SK-N-SH treated with all-trans-retinoic acid at 6 μM for 48 hours (cell line): ENCODE data around the gene TAX1BP1.

Source experiments
- ATAC-seq: fragments of 200-7000 bp; cut with Tn5 transposase; 3 replicates; pipeline ENCODE4 v1.9.1; 2020; ENCODE audit warnings: mild to moderate bottlenecking, moderate library complexity
- ARNTL ChIP-seq: fragments of 450-650 bp; formaldehyde crosslinking; IDR thresholded peaks from 2 replicates; pipeline ENCODE4 v1.5.0; 2020; ENCODE audit warnings: low read depth, mild to moderate bottlenecking, moderate library complexity, borderline replicate concordance
- BACH2 ChIP-seq: fragments of 250-450 bp; sonication (Bioruptor Pico); IDR thresholded peaks from 2 replicates; pipeline ENCODE4 v1.9.0; 2021; ENCODE audit warnings: mild to moderate bottlenecking, borderline replicate concordance
- CREB5 ChIP-seq: fragments of 250-450 bp; sonication (Bioruptor Pico); IDR thresholded peaks from 2 replicates; pipeline ENCODE4 v1.5.1; 2020; ENCODE audit warnings: low read depth, mild to moderate bottlenecking, moderate library complexity
- CSDC2 ChIP-seq: fragments of 250-450 bp; sonication (Bioruptor Pico); IDR thresholded peaks from 2 replicates; pipeline ENCODE4 v1.5.0; 2020; ENCODE audit warnings: mild to moderate bottlenecking, moderate library complexity
- ESRRG ChIP-seq: fragments of 250-450 bp; sonication (Bioruptor Pico); IDR thresholded peaks from 2 replicates; pipeline ENCODE4 v1.6.1; 2021; ENCODE audit warnings: mild to moderate bottlenecking
- GLIS3 ChIP-seq: fragments of 250-450 bp; sonication (Bioruptor Pico); IDR thresholded peaks from 2 replicates; pipeline ENCODE4 v1.5.0; 2020; ENCODE audit warnings: mild to moderate bottlenecking, moderate library complexity
- ISL1 ChIP-seq: fragments of 250-450 bp; sonication (Bioruptor Pico); IDR thresholded peaks from 2 replicates; pipeline ENCODE4 v2.1.2; 2022; ENCODE audit warnings: mild to moderate bottlenecking, moderate library complexity
- OSR1 ChIP-seq: fragments of 250-450 bp; sonication (Bioruptor Pico); IDR thresholded peaks from 2 replicates; pipeline ENCODE4 v1.8.0; 2022; ENCODE audit warnings: moderate library complexity, mild to moderate bottlenecking, inconsistent platforms
- PATZ1 ChIP-seq: fragments of 250-450 bp; sonication (Bioruptor Pico); IDR thresholded peaks from 2 replicates; pipeline ENCODE4 v1.8.0; 2020; ENCODE audit warnings: mild to moderate bottlenecking, moderate library complexity, borderline replicate concordance
- PPARA ChIP-seq: fragments of 250-450 bp; sonication (Bioruptor Pico); IDR thresholded peaks from 2 replicates; pipeline ENCODE4 v1.5.0; 2020; ENCODE audit warnings: mild to moderate bottlenecking, borderline replicate concordance
- RARB ChIP-seq: fragments of 250-450 bp; sonication (Bioruptor Pico); IDR thresholded peaks from 2 replicates; pipeline ENCODE4 v1.8.0; 2021; ENCODE audit warnings: mild to moderate bottlenecking, moderate library complexity
- SNAI2 ChIP-seq: fragments of 250-450 bp; sonication (Bioruptor Pico); IDR thresholded peaks from 2 replicates; pipeline ENCODE4 v1.5.0; 2020; ENCODE audit warnings: mild to moderate bottlenecking, moderate library complexity
- TCF4 ChIP-seq: fragments of 250-450 bp; sonication (Bioruptor Pico); IDR thresholded peaks from 2 replicates; pipeline ENCODE4 v1.8.0; 2021; ENCODE audit warnings: mild to moderate bottlenecking, moderate library complexity, borderline replicate concordance
- TOX ChIP-seq: fragments of 250-450 bp; sonication (Bioruptor Pico); IDR thresholded peaks from 2 replicates; pipeline ENCODE4 v1.8.0; 2021; ENCODE audit warnings: mild to moderate bottlenecking, moderate library complexity, borderline replicate concordance
- TSHZ2 ChIP-seq: fragments of 250-450 bp; sonication (Bioruptor Pico); IDR thresholded peaks from 2 replicates; pipeline ENCODE4 v1.5.0; 2020; ENCODE audit warnings: mild to moderate bottlenecking, moderate library complexity
- ZC3H10 ChIP-seq: fragments of 250-450 bp; sonication (Bioruptor Pico); IDR thresholded peaks from 2 replicates; pipeline ENCODE4 v1.5.1; 2021; ENCODE audit warnings: mild to moderate bottlenecking, moderate library complexity
- ZFP3 ChIP-seq: fragments of 250-450 bp; sonication (Bioruptor Pico); IDR thresholded peaks from 2 replicates; pipeline ENCODE4 v1.5.0; 2020; ENCODE audit warnings: mild to moderate bottlenecking, moderate library complexity
- ZFP30 ChIP-seq: fragments of 450-650 bp; formaldehyde crosslinking; IDR thresholded peaks from 2 replicates; pipeline ENCODE4 v1.5.0; 2022; ENCODE audit warnings: mild to moderate bottlenecking, moderate library complexity
- ZNF565 ChIP-seq: fragments of 450-650 bp; formaldehyde crosslinking; conservative IDR thresholded peaks from 2 replicates; pipeline ENCODE4 v1.5.0; 2020; ENCODE audit warnings: low read depth, mild to moderate bottlenecking, moderate library complexity
- ZNF70 ChIP-seq: fragments of 450-650 bp; formaldehyde crosslinking; IDR thresholded peaks from 2 replicates; pipeline ENCODE4 v1.5.0; 2020; ENCODE audit warnings: mild to moderate bottlenecking, moderate library complexity
- ZNF8 ChIP-seq: fragments of 450-650 bp; formaldehyde crosslinking; IDR thresholded peaks from 2 replicates; pipeline ENCODE4 v1.5.0; 2020; ENCODE audit warnings: mild to moderate bottlenecking, moderate library complexity
- TF ChIP-seq, protein P1 (sequence below): fragments of 250-450 bp; sonication (Bioruptor Pico); IDR thresholded peaks from 2 replicates; pipeline ENCODE4 v1.8.0; 2021; ENCODE audit warnings: low read depth, mild to moderate bottlenecking, moderate library complexity, borderline replicate concordance

The TAX1BP1 gene

GRCh38 chr7:27843584-27844305, 103.8 kb downstream of the TAX1BP1 start:
- no peak for ATAC-seq
- TF ChIP-seq OSR1 (CRISPR knock-in tag) (no peak), PATZ1 (CRISPR knock-in tag) (no peak), GLIS3 (CRISPR knock-in tag) (no peak), ZNF565 (CRISPR knock-in tag) (no peak), SNAI2 (CRISPR knock-in tag) (no peak), BACH2 (CRISPR knock-in tag) (no peak), ZNF8 (CRISPR knock-in tag) (no peak), CSDC2 (CRISPR knock-in tag) (no peak), RARB (CRISPR knock-in tag) (no peak), ESRRG (CRISPR knock-in tag) (no peak), ZFP3 (CRISPR knock-in tag) (no peak), TSHZ2 (CRISPR knock-in tag) (no peak), ZFP30 (CRISPR knock-in tag) (no peak), PPARA (no peak), TCF4 (CRISPR knock-in tag) (no peak), ZNF70 (no peak)
- TF ChIP-seq, protein P1, sequence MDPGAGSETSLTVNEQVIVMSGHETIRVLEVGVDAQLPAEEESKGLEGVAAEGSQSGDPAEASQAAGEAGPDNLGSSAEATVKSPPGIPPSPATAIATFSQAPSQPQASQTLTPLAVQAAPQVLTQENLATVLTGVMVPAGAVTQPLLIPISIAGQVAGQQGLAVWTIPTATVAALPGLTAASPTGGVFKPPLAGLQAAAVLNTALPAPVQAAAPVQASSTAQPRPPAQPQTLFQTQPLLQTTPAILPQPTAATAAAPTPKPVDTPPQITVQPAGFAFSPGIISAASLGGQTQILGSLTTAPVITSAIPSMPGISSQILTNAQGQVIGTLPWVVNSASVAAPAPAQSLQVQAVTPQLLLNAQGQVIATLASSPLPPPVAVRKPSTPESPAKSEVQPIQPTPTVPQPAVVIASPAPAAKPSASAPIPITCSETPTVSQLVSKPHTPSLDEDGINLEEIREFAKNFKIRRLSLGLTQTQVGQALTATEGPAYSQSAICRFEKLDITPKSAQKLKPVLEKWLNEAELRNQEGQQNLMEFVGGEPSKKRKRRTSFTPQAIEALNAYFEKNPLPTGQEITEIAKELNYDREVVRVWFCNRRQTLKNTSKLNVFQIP (CRISPR knock-in tag): no peak

DNA sequence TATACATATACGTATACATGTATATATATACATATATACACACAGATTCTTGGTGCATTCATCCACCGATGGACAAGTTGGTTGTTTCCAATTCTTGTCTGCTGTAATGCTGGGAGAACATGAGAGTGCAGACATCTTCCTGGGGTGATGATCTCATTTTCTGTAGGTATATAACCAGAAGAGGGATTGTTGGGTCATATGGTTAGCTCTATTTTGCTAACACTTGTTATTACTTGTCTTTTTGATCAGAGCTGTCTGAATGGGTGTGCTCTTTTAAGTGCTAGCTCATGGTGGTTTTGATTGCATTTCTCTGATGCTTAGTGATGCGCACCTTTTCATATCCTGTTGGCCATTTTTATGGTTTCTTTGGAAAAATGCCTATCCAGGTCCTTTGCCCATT, 106.4 kb downstream of the TAX1BP1 start:
- no peak for ATAC-seq
- no peak for TF ChIP-seq ZFP30 (CRISPR knock-in tag)
- TF ChIP-seq OSR1 (CRISPR knock-in tag): no peak
- TF ChIP-seq ISL1 (CRISPR knock-in tag): no peak
- TF ChIP-seq BACH2 (CRISPR knock-in tag): no peak
- TF ChIP-seq ZFP3 (CRISPR knock-in tag): no peak
- no peak for TF ChIP-seq CREB5
- no peak for TF ChIP-seq ARNTL (CRISPR knock-in tag)
- no peak for TF ChIP-seq ZNF8 (CRISPR knock-in tag)
- TF ChIP-seq TOX: no peak
- TF ChIP-seq ZNF70: no peak
- no peak for TF ChIP-seq CSDC2 (CRISPR knock-in tag)
- TF ChIP-seq TSHZ2 (CRISPR knock-in tag): no peak
- TF ChIP-seq SNAI2 (CRISPR knock-in tag): no peak
- TF ChIP-seq, protein P1 (CRISPR knock-in tag): no peak
- TF ChIP-seq ZC3H10 (CRISPR knock-in tag): no peak
- no peak for TF ChIP-seq ESRRG (CRISPR knock-in tag)
